Measurements from ENCODE around the gene TMEM121B.
"Not testable (repeated sequence)": the region's sequence is repeated elsewhere in the genome, so short reads cannot be mapped to it uniquely, and the experiment has no call there.

TMEM121B gene

GRCh38 chr22:17158568-17159503, 37.7 kb upstream of the TMEM121B start, which contains the start of gene HDHD5:
TSS of gene HDHD5 (minus strand) at chr22:17159277. CDS start at chr22:17159251, 26 bp downstream.
- peak within 1 kb of the TSS; percentile 96 for H3K27ac ChIP-seq
- TF ChIP-seq CTCF (conservative IDR thresholded peaks at IDR 0.05): no peak

DNA sequence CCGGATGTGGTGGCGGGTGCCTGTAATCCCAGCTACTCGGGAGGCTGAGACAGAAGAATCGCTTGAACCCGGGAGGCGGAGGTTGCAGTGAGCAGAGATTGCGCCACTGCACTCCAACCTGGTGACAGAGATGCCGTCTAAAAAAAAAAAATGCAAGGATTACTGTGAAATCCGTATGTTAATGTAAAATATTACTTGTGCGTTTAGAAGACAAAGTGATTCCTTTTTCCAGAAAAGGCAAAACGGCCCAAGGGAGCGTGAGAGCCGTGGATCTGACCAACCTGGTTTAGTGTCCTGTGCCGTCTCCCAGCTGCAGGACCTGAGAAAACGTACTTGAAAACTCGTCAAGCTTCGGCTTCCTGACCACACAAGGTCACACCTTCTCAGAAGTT, 37.0 kb upstream of the TMEM121B start:
- H3K27ac ChIP-seq: peak overlapping the region; percentile 96
- no peak for TF ChIP-seq CTCF (conservative IDR thresholded peaks at IDR 0.05)

DNA sequence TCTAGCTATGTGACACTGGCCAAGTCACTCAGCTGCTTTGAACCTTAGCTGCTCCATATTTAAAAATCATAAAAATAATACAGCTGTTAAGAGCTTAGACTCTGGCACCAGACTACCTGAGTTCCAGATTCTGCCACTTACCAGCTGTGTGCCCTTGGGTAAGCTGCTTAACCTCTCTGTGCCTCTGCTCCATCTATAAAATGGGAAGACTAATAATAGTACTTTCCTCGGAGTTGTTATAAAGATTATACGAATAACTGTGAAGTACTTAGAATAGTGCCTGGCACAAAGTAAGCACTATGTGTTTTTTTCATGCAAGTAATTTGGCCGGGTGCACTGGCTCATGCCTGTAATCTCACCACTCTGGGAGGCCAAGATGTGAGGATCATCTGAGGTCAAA, 36.6 kb upstream of the TMEM121B start:
- H3K27ac ChIP-seq: peak overlapping the region; percentile 96
- TF ChIP-seq CTCF (conservative IDR thresholded peaks at IDR 0.05): no peak

DNA sequence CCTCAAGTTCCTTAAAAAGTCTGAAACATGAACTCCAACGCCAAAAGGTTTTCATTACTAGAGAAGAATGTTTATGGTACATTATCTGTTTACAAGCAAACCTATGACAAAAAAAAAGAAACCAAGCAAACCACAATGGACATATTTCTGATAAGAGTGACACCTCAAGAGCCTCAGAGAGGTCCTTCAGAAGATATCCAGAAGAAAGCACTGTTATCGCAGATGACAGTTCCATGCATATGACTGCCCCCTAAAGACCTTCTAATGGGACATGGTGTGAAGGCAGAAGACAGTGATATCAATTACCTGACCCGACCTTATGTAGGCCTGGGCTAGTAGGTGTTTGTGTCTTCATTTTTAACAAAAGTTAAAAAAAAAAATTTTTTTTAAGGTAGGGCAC, 34.8 kb upstream of the TMEM121B start:
- TF ChIP-seq CTCF (conservative IDR thresholded peaks at IDR 0.05): no peak
- H3K27ac ChIP-seq: no peak overlapping the region

- TF ChIP-seq CTCF (conservative IDR thresholded peaks at IDR 0.05): no peak
- peak overlapping the region; percentile 65 for H3K27ac ChIP-seq
Measured at GRCh38 chr22:17152971-17153370, 31.8 kb upstream of the TMEM121B start.

- TF ChIP-seq CTCF (conservative IDR thresholded peaks at IDR 0.05): no peak
- H3K27ac ChIP-seq: peak overlapping the region; percentile 65
Measured at GRCh38 chr22:17152340-17152739, 31.2 kb upstream of the TMEM121B start.

GRCh38 chr22:17149076-17149815, 28.1 kb upstream of the TMEM121B start:
- H3K27ac ChIP-seq: 0 out of 2 replicates have a peak overlapping the region, but pooled peaks have one; percentile 20
- no peak for TF ChIP-seq CTCF (conservative IDR thresholded peaks at IDR 0.05)

DNA sequence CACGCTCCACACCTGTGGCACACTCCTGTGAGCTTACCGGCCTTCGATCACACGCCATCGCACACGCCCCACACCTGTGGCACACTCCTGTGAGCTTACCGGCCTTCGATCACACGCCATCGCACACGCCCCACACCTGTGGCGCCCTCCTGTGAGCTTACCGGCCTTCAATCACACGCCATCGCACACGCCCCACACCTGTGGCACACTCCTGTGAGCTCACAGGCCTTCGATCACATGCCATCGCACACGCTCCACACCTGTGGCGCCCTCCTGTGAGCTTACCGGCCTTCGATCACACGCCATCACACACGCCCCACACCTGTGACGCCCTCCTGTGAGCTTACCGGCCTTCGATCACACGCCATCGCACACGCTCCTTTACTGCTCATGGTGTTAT, 26.3 kb upstream of the TMEM121B start:
- not testable (repeated sequence) for H3K27ac ChIP-seq

Measured in VCaP (cell line).